COLO829 (cell line): ENCODE measurements around the gene PKN1.

Source experiments
- DNase-seq: peaks from one replicate; pipeline ENCODE4 v3.0.0; 2012; ENCODE audit warnings: low spot score

PKN1 gene

DNA sequence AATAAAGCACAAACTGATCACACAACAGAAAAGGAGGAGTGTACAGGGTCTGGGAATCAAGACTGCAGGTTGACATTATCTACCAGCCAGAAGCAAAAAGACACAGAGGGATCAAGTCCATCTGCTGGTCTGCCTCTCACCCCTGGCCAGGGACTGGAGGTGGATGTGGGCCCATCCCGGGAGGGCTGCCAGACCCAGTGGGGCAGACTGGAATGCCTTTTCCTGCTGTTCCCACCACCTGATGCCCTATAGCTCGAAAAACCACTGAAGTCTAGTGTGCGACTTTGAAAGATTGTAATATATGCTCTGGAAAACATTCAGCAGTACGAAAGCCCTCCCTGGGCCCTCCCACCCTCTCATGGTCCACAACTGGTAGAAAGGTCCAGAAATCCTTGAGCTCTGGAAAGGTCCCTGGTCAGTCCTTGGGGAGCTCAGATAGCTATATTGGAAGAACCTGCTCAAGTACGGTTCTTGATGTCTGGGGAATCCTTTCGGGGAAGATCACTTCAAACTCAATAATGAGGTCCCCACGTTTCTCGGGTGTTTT, 82.5 kb downstream of the PKN1 start:
- no peak for DNase-seq

DNA sequence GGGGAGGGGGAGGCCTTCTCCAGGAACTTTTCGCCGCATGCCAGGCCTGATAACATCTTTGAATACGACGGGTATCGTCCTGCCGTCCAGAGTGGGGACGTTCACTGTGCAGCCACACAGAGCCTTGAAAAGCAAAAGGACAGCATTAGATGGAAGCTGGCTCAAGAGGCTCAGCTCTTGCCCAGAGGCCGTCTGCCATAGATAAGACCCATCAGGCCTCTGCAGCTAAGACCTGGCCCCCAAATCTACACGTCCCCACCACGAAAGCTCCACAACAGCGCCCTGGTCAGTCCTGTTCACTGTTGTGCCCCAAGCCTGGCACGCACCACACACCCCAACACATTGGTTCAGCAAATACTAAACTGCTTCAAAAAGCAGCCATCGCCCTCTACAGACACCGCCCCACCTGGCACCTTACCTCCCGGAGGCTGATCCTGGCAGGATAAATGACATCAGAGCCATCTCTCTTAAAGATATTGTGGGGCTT, 83.0 kb downstream of the PKN1 start:
- no peak for DNase-seq

DNA sequence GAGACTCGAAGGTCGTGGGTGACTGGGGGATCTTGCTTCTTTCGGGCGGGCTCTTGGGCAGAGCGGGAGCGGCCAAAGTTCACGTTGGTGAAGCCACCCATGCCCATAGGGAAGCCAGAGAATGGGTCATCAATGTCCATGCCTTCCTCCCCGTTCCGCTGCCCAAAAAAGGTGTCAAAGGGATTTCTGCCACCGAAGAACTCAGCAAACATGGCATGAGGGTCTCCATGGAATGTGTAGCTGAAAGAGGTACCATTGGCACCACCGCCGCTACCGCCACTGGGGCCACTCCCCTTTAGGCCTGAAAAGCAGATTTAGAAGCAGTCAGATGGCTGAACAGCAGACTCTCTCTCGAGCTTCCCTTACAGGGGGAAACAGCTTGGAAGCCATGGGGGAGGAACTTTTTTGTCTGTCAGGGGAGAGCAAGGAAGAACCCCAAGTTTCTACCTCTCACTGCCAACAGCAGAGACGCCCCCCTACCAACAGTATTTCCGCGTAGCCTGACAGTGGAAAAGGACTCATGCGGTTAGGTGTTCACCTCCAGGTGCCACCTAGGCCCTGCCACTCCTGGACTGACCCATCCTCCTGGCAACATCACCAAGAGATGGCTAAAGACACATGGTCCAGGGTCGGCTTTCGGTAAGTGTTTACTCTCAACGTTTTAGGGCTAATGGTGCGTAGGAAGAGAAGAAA, 83.8 kb downstream of the PKN1 start:
- DNase-seq, result no peak

DNA sequence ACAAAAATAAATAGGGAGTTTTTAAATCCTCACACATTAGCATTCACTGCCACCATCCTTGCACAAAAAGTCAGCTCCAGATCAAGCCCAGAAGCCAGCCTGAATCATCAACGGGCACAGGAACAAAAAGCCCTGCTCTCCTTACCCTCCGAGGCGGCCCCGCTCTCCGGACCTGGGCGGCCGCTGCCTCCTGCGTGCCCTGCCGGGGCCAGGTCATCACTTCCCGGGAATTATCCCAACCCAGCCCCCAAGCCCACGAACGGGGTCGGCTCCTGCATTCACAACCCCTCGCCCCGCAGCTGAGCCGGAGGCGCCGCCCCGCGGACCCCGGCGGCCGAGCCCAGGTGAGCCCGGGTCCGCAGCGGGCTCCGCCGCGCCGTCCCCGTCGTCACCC, 84.3 kb downstream of the PKN1 start:
- no peak for DNase-seq

DNA sequence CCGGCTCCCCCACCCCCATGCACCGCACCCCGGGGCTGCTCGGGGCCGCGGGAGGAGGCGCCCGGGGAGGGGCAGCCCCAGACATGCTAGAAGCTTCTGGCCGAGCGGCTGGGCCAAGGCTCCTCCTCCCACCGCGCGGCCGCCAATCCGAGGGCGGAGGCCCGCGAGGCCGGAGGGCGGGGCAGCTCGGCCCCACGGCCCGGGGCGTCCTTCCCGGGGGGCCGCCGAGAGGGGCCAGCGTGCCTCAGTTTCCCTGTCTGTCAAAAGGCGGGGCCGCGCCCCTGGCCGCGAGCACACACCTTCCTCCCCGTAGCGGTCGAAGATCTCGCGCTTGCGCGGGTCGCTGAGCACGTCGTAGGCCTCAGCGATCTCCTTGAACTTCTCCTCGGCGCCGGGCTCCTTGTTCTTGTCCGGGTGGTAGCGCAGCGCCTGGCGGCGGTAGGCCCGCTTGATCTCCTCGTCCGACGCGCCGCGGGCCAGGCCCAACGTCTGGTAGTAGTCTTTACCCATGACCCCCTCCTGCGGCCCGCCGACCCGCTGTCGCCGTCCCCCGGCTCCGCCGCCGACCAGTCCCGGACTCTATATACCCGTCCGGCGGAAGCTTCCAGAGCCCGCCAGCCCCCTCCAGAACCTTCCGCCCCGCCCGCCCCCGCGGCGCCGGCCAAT, 84.9 kb downstream of the PKN1 start, which contains the start of gene DNAJB1:
TSS of gene DNAJB1 (minus strand) at position 558 of the 666 bp plus-strand sequence. CDS start at position 510, 48 bp downstream.
- DNase-seq, result no peak

DNA sequence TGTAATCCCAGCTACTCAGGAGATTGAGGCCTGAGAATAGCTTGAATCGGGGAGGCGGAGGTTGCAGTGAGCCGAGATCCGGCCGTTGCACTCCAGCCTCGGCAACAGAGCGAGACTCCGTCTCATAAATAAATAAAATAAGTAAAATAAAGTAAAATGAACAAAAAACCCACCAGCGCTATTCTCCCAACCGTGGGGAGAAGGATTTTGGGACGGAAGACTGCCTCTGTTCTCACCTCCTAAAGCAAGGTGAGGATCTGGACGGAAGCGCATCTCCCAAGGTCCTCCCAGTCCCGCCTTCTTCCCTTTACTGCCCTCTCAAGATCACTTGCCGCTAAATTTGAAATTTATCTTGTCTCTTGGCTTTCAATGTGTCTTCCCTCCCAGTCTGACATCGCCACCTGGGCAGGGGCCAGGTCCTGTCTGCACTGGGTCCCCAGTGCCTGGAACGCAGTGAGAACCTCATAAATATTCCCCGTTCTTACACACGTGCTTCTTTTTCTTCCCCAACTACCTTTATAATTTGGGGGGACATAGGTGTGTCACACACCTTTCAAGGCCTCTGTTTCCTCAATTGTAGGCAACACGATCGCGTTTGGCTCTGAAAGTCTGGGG, 86.2 kb downstream of the PKN1 start:
- no peak for DNase-seq

DNA sequence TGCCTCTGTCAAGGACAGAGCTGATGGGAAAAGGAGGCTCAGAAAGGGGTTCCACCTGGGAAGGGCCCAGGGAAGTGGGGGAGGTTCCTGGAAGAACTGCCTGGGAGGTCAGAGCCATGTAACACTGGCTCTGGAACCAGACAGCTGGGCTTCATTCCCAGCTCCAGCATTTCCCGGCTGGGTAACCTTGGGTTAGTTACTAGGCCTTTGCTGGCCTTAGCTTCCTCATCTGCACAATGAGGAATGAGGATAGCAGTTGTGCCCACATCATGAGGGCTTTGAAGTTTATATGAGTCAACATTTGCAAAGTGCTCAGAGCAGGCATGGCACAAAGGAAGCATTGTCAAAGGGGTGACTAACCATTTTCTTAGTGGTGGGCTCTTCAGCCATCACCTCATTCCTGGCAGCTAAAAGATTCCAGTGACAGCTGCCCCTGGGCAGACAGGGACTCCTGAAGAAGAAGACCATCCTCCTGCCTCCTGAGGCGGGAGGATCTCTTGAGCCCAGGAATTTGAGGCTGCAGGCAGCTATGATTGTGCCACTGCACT, 86.8 kb downstream of the PKN1 start:
- DNase-seq, result peak; percentile 94

DNA sequence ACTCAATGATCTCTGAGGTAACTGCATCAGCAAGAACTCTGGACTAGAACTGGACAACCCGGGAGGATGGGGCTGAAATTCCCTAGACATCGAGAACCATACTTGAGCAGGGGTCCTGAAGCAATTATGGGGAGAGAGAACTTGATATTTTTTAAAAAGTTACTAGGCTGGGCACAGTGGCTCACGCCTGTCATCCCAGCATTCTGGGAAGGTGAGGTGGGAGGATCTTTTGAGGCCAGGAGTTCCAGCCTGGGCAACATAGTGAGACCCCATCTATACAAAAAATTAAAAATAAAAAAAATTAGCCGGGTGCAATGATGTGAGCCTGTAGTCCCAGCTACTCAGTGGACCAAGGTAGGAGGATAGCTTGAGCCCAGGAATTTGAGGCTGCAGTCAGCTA, 87.4 kb downstream of the PKN1 start:
- no peak for DNase-seq
